Suprapubic skin (tissue), 3 donors: ENCODE data around the gene GPR35.

Experiments
- EP300 ChIP-seq: sonication (generic); formaldehyde crosslinking; IDR thresholded peaks from one replicate; pipeline ENCODE4 v1.6.1; 2017; ENCODE audit warnings: antibody characterized with exemption
- POLR2A ChIP-seq, 2 donors: fragments of 450-650 bp; IDR thresholded peaks; one replicate each; pipeline ENCODE4 v1.6.1; 2017; ENCODE audit warnings: antibody characterized with exemption in 2 of 2, mild to moderate bottlenecking in 2 of 2, moderate library complexity in 2 of 2
- TF ChIP-seq, protein P1 (sequence below), 2 donors: fragments of 200-600 bp in 1 of 2; fragments of 450-650 bp in 1 of 2; sonication (generic) in 1 of 2; IDR thresholded peaks; one replicate each; pipeline ENCODE4 v1.5.1; 2016 to 2019; ENCODE audit warnings: antibody characterized with exemption in 2 of 2, mild to moderate bottlenecking in 1 of 2, moderate library complexity in 1 of 2

DNA sequence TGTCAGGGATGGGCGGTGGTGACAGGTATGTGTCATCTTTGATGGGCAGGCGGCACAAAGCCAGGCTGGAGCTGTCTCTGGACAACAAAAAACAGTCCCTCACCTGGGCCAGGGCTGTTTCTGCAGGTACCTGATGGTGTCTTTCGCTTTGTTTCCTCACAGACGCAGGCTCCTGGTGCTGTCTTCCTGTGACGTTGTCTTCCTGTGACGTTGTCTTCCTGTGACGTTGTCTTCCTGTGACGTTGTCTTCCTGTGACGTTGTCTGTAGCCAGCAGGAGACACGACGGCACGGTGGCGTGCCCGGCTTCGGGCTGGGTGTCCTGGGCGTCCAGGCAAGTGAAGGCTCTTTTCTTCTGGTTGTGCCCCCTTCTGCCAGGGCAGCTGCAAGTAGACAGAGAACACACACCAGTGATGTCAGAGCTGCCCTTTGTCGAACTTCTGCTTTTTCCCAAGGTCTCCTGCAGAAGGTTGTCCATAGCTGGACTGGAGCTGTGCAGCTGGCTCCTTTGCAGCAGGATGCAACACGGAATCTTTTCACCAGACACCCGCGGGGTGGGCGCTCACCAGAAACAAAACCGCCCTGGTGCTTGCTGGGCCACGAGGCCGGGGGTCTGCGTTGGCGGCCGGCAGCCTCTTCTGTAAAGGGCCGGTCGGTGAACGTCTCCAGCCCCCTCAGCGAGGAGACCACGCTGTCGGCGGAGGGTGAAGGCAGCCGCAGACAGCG is 21.1 kb downstream of the GPR35 start:
- TF ChIP-seq, protein P1, sequence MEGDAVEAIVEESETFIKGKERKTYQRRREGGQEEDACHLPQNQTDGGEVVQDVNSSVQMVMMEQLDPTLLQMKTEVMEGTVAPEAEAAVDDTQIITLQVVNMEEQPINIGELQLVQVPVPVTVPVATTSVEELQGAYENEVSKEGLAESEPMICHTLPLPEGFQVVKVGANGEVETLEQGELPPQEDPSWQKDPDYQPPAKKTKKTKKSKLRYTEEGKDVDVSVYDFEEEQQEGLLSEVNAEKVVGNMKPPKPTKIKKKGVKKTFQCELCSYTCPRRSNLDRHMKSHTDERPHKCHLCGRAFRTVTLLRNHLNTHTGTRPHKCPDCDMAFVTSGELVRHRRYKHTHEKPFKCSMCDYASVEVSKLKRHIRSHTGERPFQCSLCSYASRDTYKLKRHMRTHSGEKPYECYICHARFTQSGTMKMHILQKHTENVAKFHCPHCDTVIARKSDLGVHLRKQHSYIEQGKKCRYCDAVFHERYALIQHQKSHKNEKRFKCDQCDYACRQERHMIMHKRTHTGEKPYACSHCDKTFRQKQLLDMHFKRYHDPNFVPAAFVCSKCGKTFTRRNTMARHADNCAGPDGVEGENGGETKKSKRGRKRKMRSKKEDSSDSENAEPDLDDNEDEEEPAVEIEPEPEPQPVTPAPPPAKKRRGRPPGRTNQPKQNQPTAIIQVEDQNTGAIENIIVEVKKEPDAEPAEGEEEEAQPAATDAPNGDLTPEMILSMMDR (IDR thresholded peaks at IDR 0.05) = no peak
- TF ChIP-seq EP300 = no peak
- TF ChIP-seq POLR2A (IDR thresholded peaks at IDR 0.05) = no peak
